SK-N-SH (cell line): Measurements from ENCODE around the gene FBF1. TPM values are rescaled to one million over a fixed set of nuclear protein-coding genes. Genes with fewer than 3 reads are reported as not detected.

Experiments
- CTCF ChIA-PET: fragments of 300-600, 350-600 bp; formaldehyde crosslinking; extraction: SDS; loops from one replicate; lab custom pipeline; 2021; lab: Yijun Ruan, JAX
- POLR2A ChIA-PET: fragments of 350-600 bp; sonication (Branson Sonifier 250); formaldehyde crosslinking; extraction: SDS; loops from one replicate; lab custom pipeline; 2020; ENCODE audit warnings: antibody characterized with exemption, inconsistent platforms; lab: Yijun Ruan, JAX
- DNase-seq: peaks from one replicate; pipeline ENCODE4 v3.0.0; 2012
- H2AFZ ChIP-seq: fragments of 200-600 bp; sonication (generic); 2 replicates; pipeline ENCODE4 v1.8.1; 2016; ENCODE audit warnings: antibody characterized with exemption, mild to moderate bottlenecking, low read depth
- H3F3A ChIP-seq: fragments of 200-600 bp; sonication (generic); replicated peaks from 2 replicates; pipeline ENCODE3; 2016; ENCODE audit warnings: antibody characterized with exemption, mild to moderate bottlenecking; ENCODE audit not compliant: insufficient read depth
- H3K27ac ChIP-seq, 2 experiments: fragments of 200-500 bp in 1 of 2; fragments of 200-600 bp in 1 of 2; sonication (Bioruptor generic) in 1 of 2; sonication (generic), shearing (Covaris generic) in 1 of 2; 2 replicates each; pipeline versions ENCODE4 v1.5.1 to v1.6.1; 2014 to 2016; ENCODE audit warnings: low read depth in 2 of 2, inconsistent platforms in 1 of 2, low read length in 1 of 2, mild to moderate bottlenecking in 1 of 2, mixed read lengths in 1 of 2
- H3K27me3 ChIP-seq: fragments of 200-600 bp; sonication (generic), shearing (Covaris generic); 2 replicates; pipeline ENCODE4 v1.6.1; 2016; ENCODE audit warnings: mixed run types; ENCODE audit not compliant: insufficient read depth
- H3K36me3 ChIP-seq, 2 experiments: fragments of 200-500 bp in 1 of 2; fragments of 200-600 bp in 1 of 2; sonication (Bioruptor generic) in 1 of 2; sonication (generic) in 1 of 2; replicated peaks in 1 of 2; 2 replicates each; pipeline versions ENCODE3 to v1.5.1; 2014 to 2016; ENCODE audit warnings: low read length in 1 of 2, mild to moderate bottlenecking in 1 of 2; ENCODE audit not compliant: insufficient read depth in 2 of 2, control insufficient read depth in 1 of 2
- H3K4me1 ChIP-seq, 2 experiments: fragments of 200-500 bp in 1 of 2; fragments of 200-600 bp in 1 of 2; sonication (Bioruptor generic) in 1 of 2; sonication (generic), shearing (Covaris generic) in 1 of 2; 2 replicates each; pipeline versions ENCODE4 v1.5.1 to v1.6.1; 2014 to 2016; ENCODE audit warnings: low read depth in 1 of 2, low read length in 1 of 2, mixed run types in 1 of 2; ENCODE audit not compliant: insufficient read depth in 2 of 2, control insufficient read depth in 1 of 2
- H3K4me2 ChIP-seq: fragments of 200-600 bp; sonication (generic), shearing (Covaris generic); 2 replicates; pipeline ENCODE4 v1.6.1; 2017; ENCODE audit warnings: mixed run types
- H3K4me3 ChIP-seq, 2 experiments: fragments of 200-500 bp in 1 of 2; fragments of 200-600 bp in 1 of 2; sonication (Bioruptor generic) in 1 of 2; sonication (generic), shearing (Covaris generic) in 1 of 2; 2 replicates each; pipeline versions ENCODE4 v1.5.1 to v1.8.1; 2014 to 2016; ENCODE audit warnings: low read depth in 2 of 2, inconsistent platforms in 1 of 2, low read length in 1 of 2, mild to moderate bottlenecking in 1 of 2, mixed read lengths in 1 of 2, moderate library complexity in 1 of 2
- H3K79me2 ChIP-seq: fragments of 200-600 bp; sonication (generic); 2 replicates; pipeline ENCODE4 v1.8.1; 2017; ENCODE audit warnings: mild to moderate bottlenecking; ENCODE audit not compliant: insufficient read depth
- H3K9ac ChIP-seq: fragments of 200-600 bp; sonication (generic); 2 replicates; pipeline ENCODE4 v1.6.1; 2017; ENCODE audit warnings: mixed run types
- H3K9me2 ChIP-seq: fragments of 200-600 bp; sonication (generic); 2 replicates; pipeline ENCODE4 v1.6.1; 2017; ENCODE audit warnings: mixed run types
- H3K9me3 ChIP-seq: fragments of 200-600 bp; sonication (generic); 2 replicates; pipeline ENCODE4 v1.6.1; 2017; ENCODE audit warnings: mixed run types, mild to moderate bottlenecking, moderate library complexity
- H4K20me1 ChIP-seq: fragments of 200-600 bp; sonication (generic); 2 replicates; pipeline ENCODE4 v1.6.1; 2017; ENCODE audit warnings: mild to moderate bottlenecking, mixed run types; ENCODE audit not compliant: insufficient read depth
- ELF1 ChIP-seq: IDR thresholded peaks from 2 replicates; pipeline ENCODE4 v1.4.0; 2012
- FOXJ3 ChIP-seq: sonication (generic); formaldehyde crosslinking; IDR thresholded peaks from 2 replicates; pipeline ENCODE4 v1.5.1; 2020; ENCODE audit warnings: mild to moderate bottlenecking, missing genetic modification reagents
- GABPA ChIP-seq: IDR thresholded peaks from 2 replicates; pipeline ENCODE4 v1.4.0; 2012; ENCODE audit warnings: low read depth, mild to moderate bottlenecking
- JUND ChIP-seq: IDR thresholded peaks from 2 replicates; pipeline ENCODE4 v1.4.0; 2012
- MAX ChIP-seq: IDR thresholded peaks from 2 replicates; pipeline ENCODE4 v1.4.0; 2012; ENCODE audit warnings: low read depth
- MEF2A ChIP-seq: IDR thresholded peaks from 2 replicates; pipeline ENCODE4 v1.4.0; 2012; ENCODE audit warnings: low read depth, borderline replicate concordance
- MXI1 ChIP-seq: IDR thresholded peaks from 2 replicates; pipeline ENCODE4 v1.6.1; 2012; ENCODE audit warnings: mild to moderate bottlenecking, low read depth, low read length, improper control_type of control experiment
- NRF1 ChIP-seq: IDR thresholded peaks from 2 replicates; pipeline ENCODE4 v1.6.1; 2012; ENCODE audit warnings: low read depth, mild to moderate bottlenecking, low read length
- RAD21 ChIP-seq: IDR thresholded peaks from 2 replicates; pipeline ENCODE4 v1.6.1; 2012; ENCODE audit warnings: mild to moderate bottlenecking, low read length
- RCOR1 ChIP-seq: fragments of 150-350 bp; IDR thresholded peaks from 2 replicates; pipeline ENCODE4 v1.6.1; 2017; ENCODE audit warnings: antibody characterized with exemption, low read length
- REST ChIP-seq: IDR thresholded peaks from 2 replicates; pipeline ENCODE4 v1.6.1; 2012; ENCODE audit warnings: mild to moderate bottlenecking, low read depth, low read length, moderate library complexity
- SIN3A ChIP-seq: IDR thresholded peaks from 2 replicates; pipeline ENCODE4 v1.6.1; 2012; ENCODE audit warnings: low read depth, mild to moderate bottlenecking, low read length, moderate library complexity, borderline replicate concordance
- TAF1 ChIP-seq: IDR thresholded peaks from 2 replicates; pipeline ENCODE4 v1.6.1; 2012; ENCODE audit warnings: low read depth, mild to moderate bottlenecking, low read length, moderate library complexity, borderline replicate concordance
- TCF12 ChIP-seq: IDR thresholded peaks from 2 replicates; pipeline ENCODE4 v1.4.0; 2012
- TEAD4 ChIP-seq: IDR thresholded peaks from 2 replicates; pipeline ENCODE4 v1.4.0; 2012; ENCODE audit warnings: mild to moderate bottlenecking, borderline replicate concordance; ENCODE audit not compliant: insufficient read depth
- USF1 ChIP-seq: IDR thresholded peaks from 2 replicates; pipeline ENCODE4 v1.4.0; 2012; ENCODE audit warnings: low read depth, borderline replicate concordance
- USF2 ChIP-seq: fragments of 150-350 bp; IDR thresholded peaks from 2 replicates; pipeline ENCODE4 v1.6.1; 2017; ENCODE audit warnings: antibody characterized with exemption, low read length, low read depth, borderline replicate concordance
- WGBS: methylation state at CpG from one replicate; pipeline ENCODE4 v1.1.6; 2017; ENCODE audit warnings: low lambda C conversion rate; 5-methylcytosine and 5-hydroxymethylcytosine counted together
- polyA plus RNA-seq, 3 experiments: library from polyadenylated mRNA; depleted of rRNA; stranded (reverse); fragments of >200 nt; gene quantifications; 2 replicates each; pipeline ENCODE4 v1.2.3, GENCODE V29; 2012

Gene FBF1
- polyA plus RNA-seq, 1 of the 3 experiments (the other 2 are of a cell fraction) = 19.0 TPM

- Histone ChIP-seq H3K4me1 (peaks cover 0 to 8% of the 10 kb centered on the region in 2 experiments; a peak in 1 of 4 replicates), H3K4me2 (peak overlapping the region; percentile 91), H3K4me3 (peak overlapping the region; percentile 71 to 91; a peak in 3 of 4 replicates), H4K20me1 (no peaks in the 10 kb centered on the region), H3K27me3 (no peaks in the 10 kb centered on the region), H3F3A (peaks cover 15% of the 10 kb centered on the region), H3K9me2 (no peaks in the 10 kb centered on the region), H3K27ac (peak overlapping the region; percentile 12 to 39; a peak in 1 of 4 replicates), H3K9ac (peak overlapping the region; percentile 8; the same call in 1 of the 2 replicates), H2AFZ (peak overlapping the region; percentile 71; the same call in 1 of the 2 replicates), H3K79me2 (peaks cover 5% of the 10 kb centered on the region; the same call in 1 of the 2 replicates), H3K36me3 (peaks cover 14 to 35% of the 10 kb centered on the region in 2 experiments), H3K9me3 (no peaks in the 10 kb centered on the region)
- TF ChIP-seq NRF1 (no peak), JUND (no peak), MXI1 (no peak), GABPA (no peak), MEF2A (no peak), MAX (no peak), RAD21 (no peak)
- no peak for DNase-seq
- ChIA-PET POLR2A (interaction anchor here (0.9 to 1.3 kb wide), 2 partner anchors 14 to 38 kb away, joined by 4 to 6 read pairs; partner anchors contain the start of genes ACOX1 and TEN1), CTCF (interaction anchor here (0.9 to 2.5 kb wide), 9 partner anchors 9 to 138 kb away, joined by 3 to 10 read pairs (median 4); partner anchors contain the start of genes CDK3, MRPL38 and ZACN)
- WGBS = 79% methylated on average over 6 of the region's 6 CpGs
Observed at GRCh38 chr17:75941442-75941819, 589 bp upstream of the FBF1 start.

- 91% methylated on average over 13 of the region's 13 CpGs for WGBS
Observed at GRCh38 chr17:75937652-75938051, 3.2 kb downstream of the FBF1 start.

DNA sequence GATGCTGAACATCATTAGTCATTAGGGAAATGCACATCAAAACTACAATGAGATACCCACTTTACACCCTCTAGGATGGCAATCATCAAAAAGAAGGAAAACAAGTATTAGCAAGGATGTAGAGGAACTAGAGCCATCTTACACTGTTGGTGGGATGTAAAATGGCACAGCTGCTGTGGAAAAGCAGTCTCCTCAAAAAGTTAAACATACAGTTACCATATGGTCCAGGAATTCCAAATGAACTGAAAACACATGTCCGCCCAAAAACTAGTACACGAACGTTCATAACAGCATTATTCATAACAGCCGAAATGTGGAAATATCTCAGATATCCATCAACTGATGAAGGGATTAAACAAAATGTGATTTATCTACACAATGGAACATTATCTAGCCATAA, 7.0 kb downstream of the FBF1 start:
- H3K4me1 ChIP-seq = no peaks in the 10 kb centered on the region
- no peaks in the 10 kb centered on the region for H3F3A ChIP-seq
- no peak overlapping the region for H2AFZ ChIP-seq
- 82% methylated on average over 4 of the region's 4 CpGs for WGBS
- DNase-seq = no peak
- no peaks in the 10 kb centered on the region for H3K36me3 ChIP-seq
- no peaks in the 10 kb centered on the region for H3K79me2 ChIP-seq
- no peak overlapping the region for H3K9ac ChIP-seq
- no peak overlapping the region for H3K4me3 ChIP-seq
- no peaks in the 10 kb centered on the region for H4K20me1 ChIP-seq
- H3K9me2 ChIP-seq = no peaks in the 10 kb centered on the region
- H3K9me3 ChIP-seq = no peaks in the 10 kb centered on the region
- ChIA-PET POLR2A (no interaction called here), CTCF (interaction anchor here (0.8 to 0.9 kb wide), 2 partner anchors 29 to 180 kb away, joined by 3 read pairs; no protein-coding TSS in a partner anchor)
- no peak overlapping the region for H3K4me2 ChIP-seq
- no peak overlapping the region for H3K27ac ChIP-seq
- H3K27me3 ChIP-seq = no peaks in the 10 kb centered on the region
- TF ChIP-seq RCOR1 = no peak
- TF ChIP-seq REST = no peak
- no peak for TF ChIP-seq TEAD4
- no peak for TF ChIP-seq TCF12
- TF ChIP-seq TAF1 = no peak
- no peak for TF ChIP-seq MEF2A
- no peak for TF ChIP-seq ELF1
- no peak for TF ChIP-seq USF2
- no peak for TF ChIP-seq USF1
- no peak for TF ChIP-seq SIN3A

More at GRCh38 chr17:75937652-75938051, 3.2 kb downstream of the FBF1 start:
- Histone ChIP-seq H3K27me3 (no peaks in the 10 kb centered on the region), H3F3A (peaks cover 9% of the 10 kb centered on the region), H3K9ac (no peak overlapping the region), H2AFZ (no peak overlapping the region), H3K4me2 (no peak overlapping the region), H4K20me1 (no peaks in the 10 kb centered on the region), H3K9me2 (no peaks in the 10 kb centered on the region), H3K36me3 (peaks cover 0 to 3% of the 10 kb centered on the region in 2 experiments), H3K4me1 (peaks cover 0 to 8% of the 10 kb centered on the region in 2 experiments; a peak in 1 of 4 replicates), H3K27ac (no peak overlapping the region), H3K9me3 (no peaks in the 10 kb centered on the region), H3K79me2 (peaks cover 5% of the 10 kb centered on the region; the same call in 1 of the 2 replicates), H3K4me3 (no peak overlapping the region)
- ChIA-PET POLR2A (no interaction called here), CTCF (interaction anchor here (1.4 kb wide), 1 partner anchor 19 kb away, joined by 3 read pairs; no protein-coding TSS in a partner anchor)
- TF ChIP-seq SIN3A (no peak), FOXJ3 (CRISPR knock-in tag) (no peak), TAF1 (no peak)
- no peak for DNase-seq
